GM13976 (cell line): ENCODE data around the gene SEMA5A.

ENCODE experiments used
- DNase-seq: peaks from one replicate; pipeline ENCODE4 v3.0.0; 2012; ENCODE audit warnings: low spot score
- CTCF ChIP-seq: IDR thresholded peaks from 2 replicates; pipeline ENCODE4 v1.5.1; 2012; ENCODE audit warnings: borderline replicate concordance, mild to moderate bottlenecking; ENCODE audit not compliant: insufficient read depth; ENCODE audit errors: extremely low read depth, missing control alignments, control extremely low read depth
- in situ Hi-C: fragments of 300-500 bp; cut with MboI; formaldehyde crosslinking; loops from one replicate; pipeline ENCODE4 v1.12.0; 2022; ENCODE audit warnings: low sequenced_read_pairs, mixed read lengths, inconsistent platforms; ENCODE audit not compliant: unreplicated experiment

The SEMA5A gene

GRCh38 chr5:9020996-9021395 lies 524.9 kb downstream of the SEMA5A start:
- no peak for TF ChIP-seq CTCF
- no peak for DNase-seq
- in situ Hi-C loops = no loop called here

GRCh38 chr5:9015937-9016270 lies 530.0 kb downstream of the SEMA5A start:
- in situ Hi-C loops = no loop called here
- no peak for TF ChIP-seq CTCF
- no peak for DNase-seq

- in situ Hi-C loops = no loop called here
- DNase-seq = no peak
- no peak for TF ChIP-seq CTCF
These were observed 530.5 kb downstream of the SEMA5A start for GRCh38 chr5:9015260-9015936.

GRCh38 chr5:9013147-9013546 lies 532.7 kb downstream of the SEMA5A start:
- no peak for TF ChIP-seq CTCF
- no peak for DNase-seq
- in situ Hi-C loops = no loop called here

GRCh38 chr5:9009931-9010651 lies 535.8 kb downstream of the SEMA5A start:
- no peak for TF ChIP-seq CTCF
- in situ Hi-C loops = no loop called here
- no peak for DNase-seq

- DNase-seq = no peak
- in situ Hi-C loops = no loop called here
- no peak for TF ChIP-seq CTCF
These were observed 548.3 kb downstream of the SEMA5A start for GRCh38 chr5:8997542-8998070.

GRCh38 chr5:8993031-8993430 lies 552.8 kb downstream of the SEMA5A start:
- in situ Hi-C loops = no loop called here
- TF ChIP-seq CTCF = no peak
- DNase-seq = no peak
